NCI-H146 (cell line): ENCODE results near the gene KCNQ1OT1.
"Not testable (repeated sequence)": the region's sequence is repeated elsewhere in the genome, so short reads cannot be mapped to it uniquely, and the experiment has no call there.

Source experiments
- DNase-seq: peaks from one replicate; lab custom pipeline; 2025; lab: John Stamatoyannopoulos, UW

Gene KCNQ1OT1

DNA sequence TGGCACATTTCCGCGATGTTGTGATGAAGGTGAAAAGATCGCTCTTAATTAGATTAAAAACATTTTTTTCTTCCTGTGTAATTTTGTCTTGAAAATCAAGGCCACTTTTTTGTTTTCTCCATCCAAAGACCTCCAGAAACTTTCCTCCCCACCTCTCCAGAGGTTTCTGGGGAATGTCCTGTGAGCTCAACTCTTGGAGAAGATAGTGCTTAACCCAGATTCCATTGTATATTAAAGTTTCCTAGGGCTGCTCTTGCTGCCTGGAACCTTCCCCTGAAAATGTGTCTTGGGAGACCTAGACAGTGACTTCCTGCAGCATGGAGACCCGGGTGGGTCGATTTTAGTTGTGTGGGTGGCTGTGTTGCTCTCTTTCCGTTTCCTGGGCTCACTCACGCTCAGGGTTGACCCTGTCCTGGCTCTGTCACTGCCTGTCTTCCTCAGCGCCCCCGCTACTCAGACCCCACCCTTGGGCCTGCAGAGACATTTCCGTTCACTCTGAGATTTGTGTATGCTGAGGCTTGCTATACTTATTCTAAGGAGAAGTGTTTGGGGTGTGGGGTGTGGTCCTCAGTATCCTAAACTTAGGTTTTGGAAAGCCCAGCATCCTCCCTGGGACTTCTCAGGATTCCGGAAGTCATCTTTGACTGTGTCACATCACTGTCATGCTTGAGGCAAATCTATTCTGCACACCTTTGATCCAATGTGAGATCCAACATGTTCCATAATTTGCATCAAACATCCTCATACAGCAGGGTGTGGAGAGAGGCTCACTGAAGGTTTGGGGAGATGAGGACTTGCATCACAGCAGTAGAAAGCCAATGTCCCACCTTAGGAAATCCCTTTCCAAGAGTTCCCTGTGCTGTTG lies 47.2 kb downstream of the KCNQ1OT1 start:
- no peak for DNase-seq

DNA sequence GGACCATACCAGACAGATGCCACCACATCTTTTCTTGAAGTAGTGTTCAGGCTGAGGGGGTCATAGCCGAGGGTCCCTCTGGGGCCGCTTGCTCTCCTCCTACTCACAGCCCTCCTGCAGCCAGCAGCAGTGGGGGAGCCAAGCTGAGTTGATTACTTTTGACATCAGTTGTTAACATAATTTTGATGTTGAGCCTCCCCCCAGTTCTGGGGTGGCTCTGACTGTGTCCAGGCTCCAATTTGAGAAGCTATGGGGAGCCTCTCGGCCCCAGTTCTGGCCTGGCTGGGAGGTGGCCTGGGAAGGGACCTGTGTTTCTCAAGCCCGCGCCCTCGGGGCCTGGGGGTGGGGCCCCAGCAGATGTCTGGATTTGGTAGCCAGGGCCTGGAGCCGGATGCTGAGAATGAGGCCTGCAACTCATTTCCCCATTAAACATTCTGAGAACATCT lies 47.9 kb downstream of the KCNQ1OT1 start:
- no peak for DNase-seq

DNA sequence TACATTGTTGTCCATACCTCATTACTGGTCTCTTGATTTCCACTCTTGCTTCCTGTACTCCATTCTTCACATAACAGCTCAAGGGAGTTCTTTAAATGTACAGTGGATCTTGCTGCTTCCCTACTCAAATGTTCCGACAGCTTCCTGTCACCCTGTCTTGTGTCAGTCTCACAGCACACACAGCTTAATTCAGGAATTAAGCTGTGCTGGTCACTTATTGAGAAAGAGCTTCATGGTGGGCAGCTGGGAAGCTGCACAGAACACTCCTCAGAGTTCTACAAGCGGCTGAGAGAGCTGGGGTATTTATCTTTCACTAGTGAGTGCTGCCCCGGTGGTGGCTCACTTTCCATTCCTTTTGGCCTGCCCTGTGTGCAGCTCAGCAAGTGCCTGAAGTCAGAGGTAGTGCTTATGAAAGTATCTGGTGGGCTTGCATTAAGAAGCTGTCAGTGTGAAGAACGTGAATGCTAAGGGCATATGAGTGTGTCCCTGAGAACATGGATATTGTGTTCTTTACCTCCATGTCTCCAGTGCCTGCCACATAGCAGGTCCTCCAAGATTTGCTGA lies 48.7 kb downstream of the KCNQ1OT1 start:
- DNase-seq: no peak

DNA sequence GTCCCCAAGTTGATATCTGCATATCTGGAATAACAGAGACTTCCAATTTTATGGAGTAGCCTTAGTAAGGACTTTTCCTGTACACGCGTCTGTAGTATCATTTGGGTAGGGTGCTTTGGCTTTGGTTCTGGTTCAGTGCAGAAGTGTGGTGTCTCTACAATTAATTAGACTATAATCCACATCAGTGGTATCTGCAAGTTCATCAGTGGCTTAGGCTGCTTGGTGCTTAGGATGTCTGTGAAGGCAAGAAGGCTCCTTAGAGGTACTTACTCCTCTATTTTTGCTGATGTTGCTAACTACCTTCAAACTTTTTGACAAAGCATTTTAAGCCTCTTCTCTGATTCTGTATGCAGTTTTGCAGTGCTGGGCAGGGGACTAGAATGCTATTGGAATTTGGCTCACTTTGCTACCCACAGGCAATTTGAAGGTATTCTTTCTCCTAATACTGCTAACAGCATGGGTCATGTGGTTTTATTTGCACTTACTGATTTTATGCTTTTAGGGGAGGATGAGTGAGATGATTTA lies 49.4 kb downstream of the KCNQ1OT1 start:
- no peak for DNase-seq

DNA sequence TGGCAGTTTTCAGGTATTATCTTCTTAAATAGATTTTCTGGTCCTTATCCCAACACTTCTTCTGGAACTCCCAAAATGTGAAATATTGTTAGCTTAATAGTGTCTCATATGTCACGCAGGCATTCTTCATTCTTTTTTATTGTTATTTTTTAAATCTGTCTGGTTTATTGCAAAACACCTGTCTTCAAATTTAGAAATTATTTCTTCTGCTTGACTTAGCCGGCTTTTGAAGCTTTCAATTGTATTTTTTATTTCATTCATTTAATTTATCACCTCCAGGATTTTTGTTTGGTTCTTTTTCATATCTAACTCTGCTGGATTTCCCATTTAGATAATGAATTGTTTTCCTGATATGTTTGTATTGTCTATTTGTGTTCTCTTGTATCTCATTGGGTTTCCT lies 49.9 kb downstream of the KCNQ1OT1 start:
- no peak for DNase-seq

DNA sequence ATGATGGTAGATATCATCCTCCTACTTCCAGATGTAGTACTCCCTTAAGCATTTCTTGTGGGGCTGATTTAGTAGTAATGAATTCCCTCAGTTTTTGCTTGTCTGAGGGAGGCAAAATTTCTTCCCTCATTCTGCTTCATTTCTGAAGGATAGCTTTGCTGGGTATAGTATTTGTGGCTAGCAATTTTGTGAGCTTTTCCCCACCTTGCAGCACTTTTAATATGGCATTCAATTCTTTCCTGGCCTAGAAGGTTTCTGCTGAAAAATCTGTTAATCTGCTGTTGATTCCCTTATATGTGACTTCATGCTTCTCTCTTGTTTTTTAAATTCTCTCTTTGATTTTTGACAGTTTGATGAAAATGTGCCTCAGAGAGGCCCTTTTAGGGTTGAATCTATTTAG lies 50.4 kb downstream of the KCNQ1OT1 start:
- no peak for DNase-seq

DNA sequence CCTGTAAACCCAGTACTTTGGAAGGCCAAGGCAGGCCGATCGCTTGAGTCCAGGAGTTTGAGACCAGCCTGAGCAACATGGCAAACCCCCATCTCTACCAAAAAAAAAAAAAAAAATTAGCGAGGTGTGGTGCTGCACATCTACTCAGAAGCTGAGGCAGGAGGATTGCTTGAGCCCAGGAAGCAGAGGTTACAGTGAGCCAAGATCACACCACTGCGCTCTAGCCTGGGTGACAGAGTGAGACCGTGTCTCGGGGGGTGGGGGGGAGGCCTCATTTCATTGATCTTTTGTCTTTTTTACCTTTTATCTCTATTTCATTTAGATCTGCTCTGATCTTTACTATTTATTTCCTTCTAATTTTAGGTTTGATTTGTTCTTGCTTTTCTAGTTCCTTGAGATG lies 51.8 kb downstream of the KCNQ1OT1 start:
- no peak for DNase-seq

DNA sequence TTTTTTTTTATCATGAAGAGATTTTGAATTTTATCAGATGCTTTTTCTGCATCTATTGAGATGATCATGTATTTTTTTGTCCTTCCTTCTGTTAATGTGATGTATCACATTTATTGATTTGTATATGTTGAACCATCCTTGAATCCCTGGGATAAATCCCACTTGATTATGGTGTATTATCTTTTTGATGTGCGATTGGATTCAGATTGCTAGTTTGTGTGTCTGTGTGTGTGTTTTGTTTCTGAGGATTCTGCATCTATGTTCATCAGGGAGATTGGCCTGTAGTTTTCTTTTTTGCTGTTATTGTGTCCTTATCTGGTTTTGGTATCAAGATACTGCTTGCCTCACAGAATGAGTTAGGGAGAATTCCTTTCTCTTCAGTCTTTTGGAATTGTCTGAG lies 52.6 kb downstream of the KCNQ1OT1 start:
- DNase-seq: no peak

DNA sequence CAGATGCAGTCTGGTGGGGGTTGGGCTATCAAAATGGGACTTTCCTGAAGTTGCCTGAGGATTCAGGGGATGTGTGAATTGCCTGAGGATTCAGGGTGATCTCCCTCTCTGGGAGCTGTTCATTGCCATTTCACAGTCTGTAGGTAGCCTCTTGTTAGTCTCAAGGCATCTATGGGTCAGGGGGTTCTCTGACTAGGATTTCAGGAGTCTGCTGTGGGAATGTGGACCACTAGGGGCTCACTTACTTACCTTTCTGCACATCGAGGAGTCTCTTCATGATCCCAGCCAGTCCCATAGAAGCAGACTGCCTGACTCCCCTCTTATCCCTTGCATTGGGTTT lies 54.0 kb downstream of the KCNQ1OT1 start:
- DNase-seq: no peak

DNA sequence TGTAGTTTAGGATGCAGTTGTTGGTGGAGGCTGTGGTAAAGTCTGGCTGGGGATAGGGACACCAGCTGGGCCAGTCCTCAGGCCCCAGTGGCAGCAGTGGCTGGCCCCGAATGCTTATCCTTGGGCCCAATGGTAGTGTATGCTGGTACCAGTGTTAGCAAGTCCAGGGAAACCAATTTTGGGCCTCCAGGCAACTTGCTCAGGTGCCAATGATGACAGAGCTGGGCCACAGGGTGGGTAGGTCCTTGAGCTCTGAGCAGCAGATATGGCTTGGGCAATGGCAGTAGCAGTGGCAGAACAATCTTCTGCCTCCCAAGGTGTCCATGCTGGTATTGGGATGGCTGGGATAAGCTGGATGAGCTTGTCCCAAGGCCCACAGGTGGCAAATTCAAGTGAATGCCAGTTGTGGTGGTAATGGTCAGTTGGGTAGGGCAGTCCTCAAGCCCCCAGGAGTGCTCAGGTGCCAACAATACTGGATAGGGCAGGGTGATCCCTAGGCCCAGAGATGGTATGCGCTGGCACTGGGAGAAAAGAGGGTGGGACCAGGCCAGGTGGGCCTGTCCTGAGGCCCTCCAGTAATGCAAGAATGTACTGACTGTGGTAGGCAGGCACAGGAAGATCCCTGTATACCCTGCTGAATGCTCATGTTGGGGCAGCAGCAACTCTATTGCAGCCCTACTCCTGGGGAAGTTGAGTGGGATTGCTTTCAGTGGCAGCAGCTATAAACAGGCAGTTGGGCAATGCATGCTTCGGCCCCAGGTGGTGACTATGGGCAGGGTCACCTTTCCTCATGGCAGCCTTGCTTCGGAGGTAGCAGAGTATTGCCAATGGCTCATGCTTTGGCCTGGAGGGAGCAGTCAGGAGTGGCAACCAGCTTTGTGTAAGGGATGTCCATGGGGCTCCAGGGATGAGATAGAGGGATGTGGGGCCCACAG lies 54.7 kb downstream of the KCNQ1OT1 start:
- no peak for DNase-seq

DNA sequence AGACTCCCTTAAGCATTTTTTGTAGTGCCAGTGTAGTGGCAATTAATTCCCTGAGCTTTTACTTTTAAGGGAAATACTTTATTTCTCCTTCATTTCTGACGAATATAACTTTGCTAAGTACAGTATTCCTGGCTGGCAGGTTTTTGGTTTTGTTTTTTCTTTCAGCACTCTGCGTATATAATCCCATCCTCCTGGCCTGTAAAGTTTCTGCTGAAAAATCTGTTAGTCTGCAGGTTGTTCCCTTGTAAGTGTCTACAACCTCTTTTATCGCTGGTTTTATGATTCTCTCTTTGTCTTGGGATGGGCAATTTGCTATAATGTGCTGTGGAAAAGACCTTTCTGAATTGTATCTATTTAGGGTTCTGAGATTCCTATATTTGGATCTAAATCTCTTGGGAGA lies 56.0 kb downstream of the KCNQ1OT1 start:
- no peak for DNase-seq

DNA sequence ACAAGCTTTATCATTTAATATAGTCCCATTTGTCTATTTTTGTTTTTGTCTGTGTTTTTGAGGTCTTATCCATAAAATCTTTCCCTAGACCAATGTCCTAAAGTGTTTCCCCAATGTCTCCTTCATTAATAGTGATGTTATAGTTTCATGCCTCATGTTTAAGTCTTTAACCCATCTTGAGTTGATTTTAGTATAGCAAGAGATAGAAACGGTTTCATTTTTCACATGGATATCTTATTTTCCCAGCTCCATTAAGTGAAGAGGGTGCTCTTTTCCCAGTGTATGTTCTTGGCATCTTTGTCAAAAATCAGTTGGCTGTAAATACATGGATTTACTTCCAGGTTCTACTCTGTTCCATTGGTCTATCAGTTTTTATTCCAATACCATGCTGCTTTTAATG lies 58.2 kb downstream of the KCNQ1OT1 start:
- no peak for DNase-seq

DNA sequence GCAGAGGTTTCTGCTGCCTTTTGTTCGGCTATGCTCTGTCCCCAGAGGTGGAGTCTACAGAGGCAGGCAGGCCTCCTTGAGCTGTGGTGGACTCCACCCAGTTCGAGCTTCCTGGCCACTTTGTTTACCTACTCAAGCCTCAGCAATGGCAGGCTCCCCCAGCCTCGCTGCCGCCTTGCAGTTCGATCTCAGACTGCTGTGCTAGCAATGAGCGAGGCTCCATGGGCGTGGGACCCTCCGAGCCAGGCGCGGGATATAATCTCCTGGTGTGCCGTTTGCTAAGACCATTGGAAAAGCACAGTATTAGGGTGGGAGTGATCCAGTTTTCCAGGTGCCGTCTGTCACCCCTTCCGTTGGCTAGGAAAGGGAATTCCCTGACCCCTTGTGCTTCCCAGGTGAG lies 60.0 kb downstream of the KCNQ1OT1 start:
- DNase-seq: not testable (repeated sequence)

DNA sequence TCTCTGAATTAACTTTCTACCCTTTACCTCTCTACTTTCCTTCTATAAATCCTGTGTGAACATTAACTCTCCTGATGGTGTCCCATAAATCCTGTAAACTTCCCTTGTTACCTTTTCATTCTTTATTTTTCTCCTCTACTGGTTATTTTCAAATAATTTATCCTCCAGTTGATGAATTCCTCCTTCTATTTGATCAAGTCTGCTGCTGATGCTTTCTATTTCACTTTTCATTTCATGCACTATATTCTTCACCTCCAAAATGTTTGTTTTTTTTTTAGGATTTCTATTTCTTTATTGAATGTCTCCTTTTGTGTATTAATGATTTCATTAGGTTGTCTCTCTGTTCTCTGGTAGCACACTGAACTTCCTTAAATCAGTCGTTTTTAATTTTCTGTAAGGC lies 68.6 kb downstream of the KCNQ1OT1 start:
- no peak for DNase-seq

DNA sequence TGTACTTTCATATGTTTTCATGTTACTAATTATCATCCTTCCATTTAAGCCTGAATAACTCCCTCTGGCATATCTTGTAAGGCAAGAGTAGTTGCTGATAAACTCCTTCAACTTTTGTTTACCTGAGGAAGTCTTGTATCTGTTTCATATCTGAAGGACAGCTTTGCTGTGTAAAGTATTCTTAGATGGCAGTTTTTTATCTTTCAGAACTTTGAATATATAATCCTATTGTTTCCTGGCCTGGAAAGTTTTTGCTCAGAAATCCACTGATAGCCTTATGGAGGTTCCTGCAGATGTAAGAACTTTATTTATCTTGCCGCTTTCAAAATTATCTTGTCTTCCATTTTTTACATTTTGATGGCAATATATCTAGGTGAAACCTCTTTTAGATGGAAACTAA lies 69.1 kb downstream of the KCNQ1OT1 start:
- no peak for DNase-seq

DNA sequence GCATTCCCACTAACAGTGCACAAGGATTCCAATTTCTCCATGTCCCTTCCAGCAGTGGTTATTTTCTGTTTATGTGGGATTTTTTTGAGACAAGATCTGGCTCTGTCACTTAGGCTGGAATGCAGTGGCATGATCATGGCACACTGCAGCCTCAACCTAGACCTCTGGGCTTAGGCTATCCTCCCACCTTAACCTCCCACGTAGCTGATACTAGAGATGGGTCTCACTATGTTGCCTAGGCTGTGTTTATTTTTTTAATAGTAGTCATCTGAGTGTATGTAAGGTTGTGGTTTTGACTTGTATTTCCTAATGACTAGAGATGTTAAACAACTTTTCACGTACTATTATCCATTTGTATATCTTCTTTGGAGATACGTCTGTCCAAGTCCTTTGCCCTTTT lies 74.6 kb downstream of the KCNQ1OT1 start:
- DNase-seq: no peak

DNA sequence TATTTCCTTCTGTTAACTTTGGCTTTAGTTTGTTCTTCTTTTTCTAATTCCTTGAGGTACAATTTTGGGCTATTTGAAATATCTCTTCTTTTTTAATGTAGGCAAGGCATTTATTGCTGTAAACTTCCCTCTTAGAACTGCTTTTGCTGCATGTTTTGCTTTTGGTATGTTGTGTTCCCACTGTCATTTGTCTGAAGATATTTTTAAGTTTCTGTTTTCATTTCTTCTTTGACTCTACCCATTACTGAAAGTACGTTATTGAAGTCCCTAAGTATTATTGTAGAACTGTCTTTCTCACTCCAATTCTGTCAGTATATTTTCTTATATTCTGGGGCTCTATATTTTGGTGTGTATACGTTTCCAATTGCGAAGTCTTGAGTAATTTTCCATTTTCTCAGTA lies 77.9 kb downstream of the KCNQ1OT1 start:
- no peak for DNase-seq

DNA sequence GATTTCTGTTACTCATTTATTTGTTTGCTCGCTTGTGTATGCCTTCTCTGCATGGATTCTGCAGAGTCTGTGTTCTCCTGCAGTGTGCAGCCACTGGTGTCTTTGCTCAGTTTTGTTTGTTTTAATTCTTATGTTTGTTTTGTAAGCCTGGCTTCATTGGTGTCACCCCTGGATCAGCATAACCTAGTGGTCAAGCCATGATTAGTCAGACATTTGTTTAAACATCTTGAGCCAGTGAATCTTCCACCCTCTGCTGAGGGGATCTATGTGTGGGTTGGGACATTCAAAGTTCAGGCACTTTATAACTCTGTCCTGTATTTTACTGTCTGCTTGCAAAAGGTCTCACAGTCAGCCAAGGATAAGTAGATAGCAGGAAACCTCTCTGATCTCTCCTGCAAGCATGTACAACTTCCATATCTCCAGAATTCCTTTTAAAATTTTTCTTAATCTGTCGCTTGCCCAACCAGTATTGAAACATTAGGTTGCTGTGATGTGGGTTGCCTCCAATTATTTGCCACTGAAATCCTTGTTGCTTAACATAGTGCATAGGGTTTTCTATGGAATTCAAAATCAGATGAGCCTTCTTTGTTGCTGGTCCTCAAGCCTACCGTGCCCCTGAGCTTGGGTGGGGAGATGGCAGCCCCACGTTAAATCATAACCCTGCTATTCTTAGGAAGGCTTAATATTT lies 86.8 kb downstream of the KCNQ1OT1 start:
- DNase-seq: peak; percentile 59

DNA sequence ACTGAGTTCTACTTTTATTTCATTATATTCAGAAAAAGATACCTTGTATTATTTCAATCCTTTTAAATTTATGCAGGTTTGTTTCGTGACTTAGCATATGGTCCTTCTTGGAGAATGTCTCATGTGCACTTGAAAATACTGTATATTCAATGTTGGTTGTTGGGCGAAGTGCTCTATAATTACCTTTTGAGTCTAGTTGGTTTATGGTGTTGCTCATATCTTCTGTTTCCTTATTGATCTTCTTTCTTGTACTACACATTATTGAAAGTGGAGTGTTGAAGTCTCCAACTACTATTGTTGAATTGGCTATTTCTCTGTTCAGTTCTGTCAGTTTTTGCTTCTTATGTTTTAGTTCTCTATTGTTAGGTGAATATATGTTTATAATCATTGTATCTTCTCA lies 90.4 kb downstream of the KCNQ1OT1 start:
- no peak for DNase-seq

DNA sequence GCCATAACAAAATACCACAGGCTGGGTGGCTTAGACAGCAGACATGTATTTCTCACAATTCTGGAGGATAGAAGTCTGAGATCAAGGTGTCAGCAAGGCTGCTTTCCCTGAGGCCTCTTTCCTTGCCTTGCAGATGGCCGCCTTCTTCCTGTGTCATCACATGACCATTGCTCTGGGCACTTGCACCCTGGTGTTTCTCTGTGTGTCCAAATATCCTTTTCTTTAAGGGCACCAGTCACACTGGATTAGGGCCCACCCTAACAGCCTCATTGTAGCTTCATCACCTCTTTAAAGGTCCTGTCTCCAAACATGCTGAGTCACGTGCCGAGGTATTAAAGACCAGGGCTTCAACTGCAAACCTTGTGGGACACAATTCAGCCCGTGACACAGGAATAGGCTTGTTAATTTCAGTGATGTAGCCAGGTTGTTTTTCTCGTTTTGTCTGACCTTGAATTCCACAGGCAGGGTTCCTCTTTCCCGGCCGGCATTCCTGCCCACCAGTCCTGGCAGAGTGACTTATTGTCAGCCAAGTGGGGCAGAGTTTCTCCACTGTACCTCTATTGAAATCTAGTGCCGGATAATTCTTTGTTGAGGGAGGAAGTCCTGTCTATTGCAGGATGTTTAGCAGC lies 100.1 kb downstream of the KCNQ1OT1 start:
- DNase-seq: no peak

DNA sequence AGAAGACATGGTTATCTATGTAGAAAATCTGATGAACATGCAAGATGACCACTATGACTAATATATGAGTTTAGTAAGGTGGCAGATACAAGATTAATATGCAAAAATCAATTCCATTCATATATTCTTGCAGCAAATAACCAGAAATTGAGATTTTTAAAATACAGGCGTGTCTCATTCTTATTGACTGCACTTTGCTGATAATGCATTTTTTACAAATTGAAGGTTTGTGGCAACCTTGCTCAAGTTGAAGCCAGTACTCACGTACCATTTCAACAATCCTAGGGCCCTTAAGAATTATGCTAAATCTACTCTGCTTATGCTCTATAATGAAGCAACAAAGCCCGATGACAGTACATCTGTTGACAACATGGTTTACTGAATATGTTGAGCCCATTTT lies 104.6 kb downstream of the KCNQ1OT1 start:
- no peak for DNase-seq

DNA sequence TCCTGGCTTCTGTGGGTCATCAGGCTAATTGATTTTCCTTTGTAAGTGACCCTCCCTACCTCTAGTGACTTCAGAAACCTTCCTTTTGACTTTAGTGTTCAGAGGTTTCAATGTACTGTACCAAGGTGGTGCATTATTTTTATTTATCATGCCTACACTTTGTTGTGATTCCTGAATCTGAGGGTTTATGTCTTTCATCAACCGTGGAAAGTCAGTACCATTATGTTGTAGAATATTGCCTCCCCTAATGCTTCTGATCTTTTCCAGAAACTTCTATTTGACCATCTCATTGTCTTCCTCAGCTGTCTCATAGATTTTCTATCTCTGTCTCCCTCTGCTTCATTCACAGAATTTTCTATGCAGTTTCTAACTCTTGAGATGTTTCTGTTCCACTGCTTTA lies 105.5 kb downstream of the KCNQ1OT1 start:
- no peak for DNase-seq
